Measurements from ENCODE around the gene ARHGEF26.

- no peak for TF ChIP-seq POLR2A (IDR thresholded peaks at IDR 0.05)
- TF ChIP-seq CTCF (IDR thresholded peaks at IDR 0.05): no peak
Observed at GRCh38 chr3:154125378-154126030, 4.3 kb downstream of the ARHGEF26 start.
